ENCODE data around the gene TCP11L2. TPM values are rescaled to one million over a fixed set of nuclear protein-coding genes. Genes with fewer than 3 reads are reported as not detected.

Gene TCP11L2
- total and polyA plus RNA-seq, 2 of the 8 experiments (the other 6 are each of a cell fraction or from before 2014, with no cell fraction given), result 2.1 to 7.1 TPM

DNA sequence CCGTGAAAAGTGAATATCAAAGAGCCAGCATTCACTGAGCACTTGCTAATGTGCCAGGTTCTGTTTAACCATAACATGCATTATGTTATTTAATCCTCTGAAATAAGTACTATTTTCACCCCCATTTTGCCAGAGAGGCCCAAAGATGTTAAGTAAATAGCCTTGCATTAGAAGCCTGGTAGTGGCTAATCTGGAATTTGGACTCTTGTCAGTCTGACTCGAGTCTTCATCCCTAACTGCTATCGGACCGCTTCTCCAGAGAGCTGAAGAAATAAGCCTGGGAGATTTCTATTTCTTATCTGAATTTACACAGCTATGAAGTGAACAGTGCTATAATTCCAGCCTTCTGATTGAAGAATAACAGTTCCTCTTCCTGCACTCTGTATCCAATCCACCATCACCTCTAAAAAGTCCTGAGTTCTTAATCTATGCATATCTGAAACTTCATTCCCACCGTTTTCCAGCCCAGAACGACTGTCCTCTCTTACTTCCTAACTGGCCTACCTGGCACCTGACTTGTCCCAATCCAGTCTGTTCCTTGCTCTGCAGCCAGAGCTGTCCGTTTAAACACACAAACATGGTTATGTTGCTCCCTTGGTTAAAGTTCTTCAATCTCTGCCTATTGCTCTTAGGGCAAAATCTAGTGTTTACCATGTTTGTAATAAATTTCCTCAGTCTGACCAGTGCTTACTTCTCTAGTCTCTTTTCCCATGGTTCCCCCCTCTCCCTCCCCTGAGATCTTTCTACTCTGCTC, 57.3 kb downstream of the TCP11L2 start (continued):
- TF ChIP-seq, protein P1, sequence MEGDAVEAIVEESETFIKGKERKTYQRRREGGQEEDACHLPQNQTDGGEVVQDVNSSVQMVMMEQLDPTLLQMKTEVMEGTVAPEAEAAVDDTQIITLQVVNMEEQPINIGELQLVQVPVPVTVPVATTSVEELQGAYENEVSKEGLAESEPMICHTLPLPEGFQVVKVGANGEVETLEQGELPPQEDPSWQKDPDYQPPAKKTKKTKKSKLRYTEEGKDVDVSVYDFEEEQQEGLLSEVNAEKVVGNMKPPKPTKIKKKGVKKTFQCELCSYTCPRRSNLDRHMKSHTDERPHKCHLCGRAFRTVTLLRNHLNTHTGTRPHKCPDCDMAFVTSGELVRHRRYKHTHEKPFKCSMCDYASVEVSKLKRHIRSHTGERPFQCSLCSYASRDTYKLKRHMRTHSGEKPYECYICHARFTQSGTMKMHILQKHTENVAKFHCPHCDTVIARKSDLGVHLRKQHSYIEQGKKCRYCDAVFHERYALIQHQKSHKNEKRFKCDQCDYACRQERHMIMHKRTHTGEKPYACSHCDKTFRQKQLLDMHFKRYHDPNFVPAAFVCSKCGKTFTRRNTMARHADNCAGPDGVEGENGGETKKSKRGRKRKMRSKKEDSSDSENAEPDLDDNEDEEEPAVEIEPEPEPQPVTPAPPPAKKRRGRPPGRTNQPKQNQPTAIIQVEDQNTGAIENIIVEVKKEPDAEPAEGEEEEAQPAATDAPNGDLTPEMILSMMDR (IDR thresholded peaks at IDR 0.05; ENCODE audit: control extremely low read depth in 1 of 3, insufficient read depth in 1 of 3, low read depth in 1 of 3, low read length in 3 of 3), result no peak
